ENCODE measurements around the gene PAQR5. TPM values are rescaled to one million over a fixed set of nuclear protein-coding genes. Genes with fewer than 3 reads are reported as not detected.

Gene PAQR5
- total and polyA plus RNA-seq, 7 donors = 0.08 to 0.39 (median 0.17) TPM; not detected in 1

- Histone ChIP-seq H3K4me3 (no peak overlapping the region), H3K27me3 (ENCODE audit: insufficient read depth in 3 of 3, low read length in 2 of 3) (no peaks in the 10 kb centered on the region), H3K4me1 (no peaks in the 10 kb centered on the region), H3K36me3 (ENCODE audit: insufficient read depth in 1 of 2, low read depth in 1 of 2) (no peaks in the 10 kb centered on the region), H3K27ac (no peak overlapping the region), H3K9me3 (no peaks in the 10 kb centered on the region)
- ATAC-seq (no peak), DNase-seq (no peak)
- intact Hi-C loops (cut with DNase I) = no loop called here
- 85 to 100% (median 95%) methylated on average over 1 of the region's 1 CpG for WGBS, 3 donors
- TF ChIP-seq, protein P1, sequence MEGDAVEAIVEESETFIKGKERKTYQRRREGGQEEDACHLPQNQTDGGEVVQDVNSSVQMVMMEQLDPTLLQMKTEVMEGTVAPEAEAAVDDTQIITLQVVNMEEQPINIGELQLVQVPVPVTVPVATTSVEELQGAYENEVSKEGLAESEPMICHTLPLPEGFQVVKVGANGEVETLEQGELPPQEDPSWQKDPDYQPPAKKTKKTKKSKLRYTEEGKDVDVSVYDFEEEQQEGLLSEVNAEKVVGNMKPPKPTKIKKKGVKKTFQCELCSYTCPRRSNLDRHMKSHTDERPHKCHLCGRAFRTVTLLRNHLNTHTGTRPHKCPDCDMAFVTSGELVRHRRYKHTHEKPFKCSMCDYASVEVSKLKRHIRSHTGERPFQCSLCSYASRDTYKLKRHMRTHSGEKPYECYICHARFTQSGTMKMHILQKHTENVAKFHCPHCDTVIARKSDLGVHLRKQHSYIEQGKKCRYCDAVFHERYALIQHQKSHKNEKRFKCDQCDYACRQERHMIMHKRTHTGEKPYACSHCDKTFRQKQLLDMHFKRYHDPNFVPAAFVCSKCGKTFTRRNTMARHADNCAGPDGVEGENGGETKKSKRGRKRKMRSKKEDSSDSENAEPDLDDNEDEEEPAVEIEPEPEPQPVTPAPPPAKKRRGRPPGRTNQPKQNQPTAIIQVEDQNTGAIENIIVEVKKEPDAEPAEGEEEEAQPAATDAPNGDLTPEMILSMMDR (IDR thresholded peaks at IDR 0.05) = no peak
Observed at GRCh38 chr15:69433831-69434230, 135.1 kb downstream of the PAQR5 start.

GRCh38 chr15:69434238-69434637 is 135.5 kb downstream of the PAQR5 start:
- ATAC-seq (no peak), DNase-seq (no peak)
- intact Hi-C loops (cut with DNase I) = no loop called here
- Histone ChIP-seq H3K4me1 (no peaks in the 10 kb centered on the region), H3K4me3 (no peak overlapping the region), H3K27ac (no peak overlapping the region), H3K36me3 (ENCODE audit: insufficient read depth in 1 of 2, low read depth in 1 of 2) (no peaks in the 10 kb centered on the region), H3K9me3 (no peaks in the 10 kb centered on the region), H3K27me3 (ENCODE audit: insufficient read depth in 3 of 3, low read length in 2 of 3) (no peaks in the 10 kb centered on the region)
- TF ChIP-seq, protein P1 (IDR thresholded peaks at IDR 0.05) = no peak
- 94 to 97% (median 95%) methylated on average over 5 of the region's 5 CpGs for WGBS, 3 donors

DNA sequence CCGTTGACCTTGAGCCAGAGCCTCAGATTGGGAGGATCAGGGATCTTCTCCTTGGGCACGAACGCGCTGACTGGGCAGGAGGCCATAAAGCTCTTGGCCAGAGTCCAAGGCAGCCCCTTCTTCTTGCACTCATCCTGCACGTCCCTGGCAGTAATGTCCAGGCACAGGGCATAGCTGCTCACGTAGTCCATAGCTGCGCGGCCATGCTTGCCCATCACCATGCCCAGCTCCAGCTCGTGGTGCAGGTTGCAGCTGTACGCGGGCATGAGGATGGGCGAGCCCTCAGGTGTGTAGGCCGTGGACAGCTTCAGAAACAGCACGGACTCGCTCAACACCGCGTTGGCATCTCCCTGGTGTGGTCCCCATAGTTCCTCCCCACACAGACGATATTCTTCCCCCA is 136.0 kb downstream of the PAQR5 start:
- H3K27me3 ChIP-seq (ENCODE audit: insufficient read depth in 3 of 3, low read length in 2 of 3) = no peaks in the 10 kb centered on the region
- 93 to 94% (median 94%) methylated on average over 18 of the region's 18 CpGs for WGBS, 3 donors
- no peaks in the 10 kb centered on the region for H3K36me3 ChIP-seq (ENCODE audit: insufficient read depth in 1 of 2, low read depth in 1 of 2)
- TF ChIP-seq, protein P1 (IDR thresholded peaks at IDR 0.05) = no peak
- intact Hi-C loops (cut with DNase I) = no loop called here
- ATAC-seq (no peak), DNase-seq (no peak)
- H3K27ac ChIP-seq = no peak overlapping the region
- no peaks in the 10 kb centered on the region for H3K9me3 ChIP-seq
- H3K4me1 ChIP-seq = no peaks in the 10 kb centered on the region
- H3K4me3 ChIP-seq = no peak overlapping the region

GRCh38 chr15:69435985-69436384 is 137.3 kb downstream of the PAQR5 start:
- H3K4me1 ChIP-seq = no peaks in the 10 kb centered on the region
- no peak for DNase-seq
- ATAC-seq = no peak
- no peak overlapping the region for H3K4me3 ChIP-seq
- H3K27me3 ChIP-seq (ENCODE audit: insufficient read depth in 3 of 3, low read length in 2 of 3) = no peaks in the 10 kb centered on the region
- H3K27ac ChIP-seq = no peak overlapping the region
- no peaks in the 10 kb centered on the region for H3K9me3 ChIP-seq
- intact Hi-C loops (cut with DNase I) = no loop called here
- 97% methylated on average over 4 of the region's 4 CpGs for WGBS, 3 donors
- TF ChIP-seq, protein P1 (IDR thresholded peaks at IDR 0.05) = no peak
- no peaks in the 10 kb centered on the region for H3K36me3 ChIP-seq (ENCODE audit: insufficient read depth in 1 of 2, low read depth in 1 of 2)

DNA sequence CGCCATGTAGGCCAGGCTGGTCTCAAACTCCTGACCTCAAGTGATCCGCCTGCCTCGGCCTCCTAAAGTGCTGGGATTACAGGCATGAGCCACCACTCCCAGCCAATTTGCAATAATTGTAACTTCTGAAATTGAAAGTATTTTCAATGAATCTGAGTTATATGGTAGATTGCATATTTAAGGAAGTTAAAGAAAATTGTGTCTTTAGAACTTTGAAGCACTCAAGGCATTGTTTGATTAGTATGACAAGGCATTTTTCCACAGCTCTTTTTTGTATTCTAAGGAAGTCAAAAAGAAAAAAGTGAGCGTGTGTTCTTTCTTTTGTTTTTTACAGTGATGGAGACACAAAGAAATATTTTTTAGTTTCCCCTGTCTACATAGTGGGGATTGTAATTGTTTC is 138.2 kb downstream of the PAQR5 start:
- no peaks in the 10 kb centered on the region for H3K27me3 ChIP-seq (ENCODE audit: insufficient read depth in 3 of 3, low read length in 2 of 3)
- no peak overlapping the region for H3K4me3 ChIP-seq
- no peaks in the 10 kb centered on the region for H3K4me1 ChIP-seq
- no peak overlapping the region for H3K27ac ChIP-seq
- no peaks in the 10 kb centered on the region for H3K9me3 ChIP-seq
- intact Hi-C loops (cut with DNase I) = no loop called here
- ATAC-seq (no peak), DNase-seq (no peak)
- TF ChIP-seq, protein P1 (IDR thresholded peaks at IDR 0.05) = no peak
- no peaks in the 10 kb centered on the region for H3K36me3 ChIP-seq (ENCODE audit: insufficient read depth in 1 of 2, low read depth in 1 of 2)
- 94% methylated on average over 4 of the region's 4 CpGs for WGBS, 3 donors
